ENCODE results near the gene CDC42BPA. TPM values are rescaled to one million over a fixed set of nuclear protein-coding genes. Genes with fewer than 3 reads are reported as not detected.

CDC42BPA gene
- polyA plus RNA-seq, 1 of the 3 experiments (the other 2 are of a cell fraction), result 6.8 TPM

DNA sequence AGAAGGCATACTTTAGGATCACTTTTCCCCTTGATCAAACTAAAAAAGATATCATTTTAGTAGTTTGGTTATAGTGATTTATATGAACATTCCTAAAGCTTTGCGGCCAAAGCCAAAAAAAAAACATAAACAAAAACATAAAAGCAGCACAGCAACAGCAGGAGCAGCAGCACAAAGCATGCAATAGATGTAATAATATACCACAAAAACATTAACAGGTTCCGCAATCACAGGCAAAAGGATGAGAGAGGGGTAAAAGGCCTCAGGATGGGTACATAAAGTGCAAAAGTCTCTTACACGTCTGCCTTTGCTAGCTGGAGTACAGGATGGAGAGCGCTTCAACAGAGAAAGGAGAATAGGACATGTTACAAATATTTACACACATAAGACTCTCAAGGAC is 259.2 kb downstream of the CDC42BPA start:
- DNase-seq, result no peak
- Histone ChIP-seq H3K4me3 (ENCODE audit: low read depth in 2 of 2, low read length in 1 of 2) (no peak overlapping the region), H3K4me1 (ENCODE audit: control insufficient read depth in 1 of 2, insufficient read depth in 2 of 2, low read depth in 1 of 2, low read length in 1 of 2) (no peaks in the 10 kb centered on the region), H3K9me2 (no peaks in the 10 kb centered on the region), H3K27me3 (ENCODE audit: insufficient read depth) (no peaks in the 10 kb centered on the region), H4K20me1 (ENCODE audit: insufficient read depth) (no peaks in the 10 kb centered on the region), H3K79me2 (ENCODE audit: insufficient read depth) (no peaks in the 10 kb centered on the region), H2AFZ (ENCODE audit: low read depth) (no peak overlapping the region), H3K9me3 (no peaks in the 10 kb centered on the region), H3K9ac (no peak overlapping the region), H3K36me3 (replicated peaks in 1 of 2; ENCODE audit: control insufficient read depth in 1 of 2, insufficient read depth in 2 of 2, low read length in 1 of 2) (peaks cover 15 to 25% of the 10 kb centered on the region in 2 experiments), H3K27ac (ENCODE audit: low read depth in 2 of 2, low read length in 1 of 2) (no peak overlapping the region; a peak in 1 of 4 replicates), H3K4me2 (no peak overlapping the region), H3F3A (replicated peaks; ENCODE audit: insufficient read depth) (peaks cover 4% of the 10 kb centered on the region)
- ChIA-PET POLR2A (no interaction called here), CTCF (interaction anchor here (0.9 kb wide), 1 partner anchor 33 kb away, joined by 4 read pairs; no protein-coding TSS in a partner anchor)
- TF ChIP-seq POLR2AphosphoS5 (IDR thresholded peaks at IDR 0.05; ENCODE audit: low read depth, low read length) (no peak), FOSL2 (IDR thresholded peaks at IDR 0.05; ENCODE audit: borderline replicate concordance, low read depth) (no peak), MXI1 (IDR thresholded peaks at IDR 0.05; ENCODE audit: low read depth, low read length) (no peak), EP300 (IDR thresholded peaks at IDR 0.05; ENCODE audit: borderline replicate concordance in 1 of 2, low read depth in 1 of 2, low read length in 1 of 2) (no peak)
- TF ChIP-seq, protein P1, sequence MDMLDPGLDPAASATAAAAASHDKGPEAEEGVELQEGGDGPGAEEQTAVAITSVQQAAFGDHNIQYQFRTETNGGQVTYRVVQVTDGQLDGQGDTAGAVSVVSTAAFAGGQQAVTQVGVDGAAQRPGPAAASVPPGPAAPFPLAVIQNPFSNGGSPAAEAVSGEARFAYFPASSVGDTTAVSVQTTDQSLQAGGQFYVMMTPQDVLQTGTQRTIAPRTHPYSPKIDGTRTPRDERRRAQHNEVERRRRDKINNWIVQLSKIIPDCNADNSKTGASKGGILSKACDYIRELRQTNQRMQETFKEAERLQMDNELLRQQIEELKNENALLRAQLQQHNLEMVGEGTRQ (IDR thresholded peaks at IDR 0.05; ENCODE audit: borderline replicate concordance, low read depth, low read length), result no peak
- 94% methylated on average over 4 of the region's 4 CpGs for whole genome bisulfite sequencing (ENCODE audit: low lambda C conversion rate)

DNA sequence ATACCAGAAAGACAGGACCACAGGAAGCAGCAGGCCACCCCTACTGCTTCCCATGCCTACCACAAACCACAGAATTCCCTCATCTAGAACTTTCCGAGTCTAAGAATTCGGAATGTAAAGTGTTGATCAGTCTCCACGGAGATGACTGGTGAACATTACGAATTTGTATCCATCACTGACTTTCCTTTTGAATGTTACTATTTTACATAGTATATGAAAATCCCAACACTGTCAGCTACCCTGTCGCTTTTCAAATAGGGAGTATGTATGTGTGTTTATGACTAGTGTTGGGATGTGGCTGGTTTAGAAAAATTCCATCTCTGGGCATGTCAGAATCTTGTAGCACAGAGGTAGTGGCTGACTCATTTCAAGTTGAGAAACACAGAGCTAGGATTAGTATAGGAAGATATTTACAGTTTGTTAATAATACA is 260.0 kb downstream of the CDC42BPA start:
- CTCF ChIA-PET, result interaction anchor here (0.6 to 0.9 kb wide), 2 partner anchors 34 to 592 kb away, joined by 3 to 4 read pairs; no protein-coding TSS in a partner anchor
- no peak for DNase-seq
- no peak overlapping the region for H2AFZ ChIP-seq (ENCODE audit: low read depth)
- POLR2A ChIA-PET, result no interaction called here
- no peak overlapping the region for H3K4me3 ChIP-seq (ENCODE audit: low read depth in 2 of 2, low read length in 1 of 2)
- H3K4me2 ChIP-seq, result no peak overlapping the region
- WGBS (ENCODE audit: low lambda C conversion rate), result 100% methylated on average over 5 of the region's 5 CpGs
- H3K27me3 ChIP-seq (ENCODE audit: insufficient read depth), result no peaks in the 10 kb centered on the region
- no peak overlapping the region for H3K9ac ChIP-seq
- H3K27ac ChIP-seq (ENCODE audit: low read depth in 2 of 2, low read length in 1 of 2), result peak overlapping the region in 1 of 2 experiments; percentile 10; a peak in 1 of 4 replicates
- TF ChIP-seq RCOR1 (IDR thresholded peaks at IDR 0.05; ENCODE audit: low read length), result no peak
- TF ChIP-seq FOSL2 (IDR thresholded peaks at IDR 0.05; ENCODE audit: borderline replicate concordance, low read depth), result 0 out of 2 replicates have a peak, but pooled peaks have one; percentile 9
- no peak for TF ChIP-seq GABPA (IDR thresholded peaks at IDR 0.05; ENCODE audit: low read depth)
- TF ChIP-seq, protein P1 (IDR thresholded peaks at IDR 0.05; ENCODE audit: borderline replicate concordance, low read depth, low read length), result no peak
- H3F3A ChIP-seq (replicated peaks; ENCODE audit: insufficient read depth), result peaks cover 4% of the 10 kb centered on the region
- no peaks in the 10 kb centered on the region for H3K9me2 ChIP-seq
- H4K20me1 ChIP-seq (ENCODE audit: insufficient read depth), result no peaks in the 10 kb centered on the region
- no peaks in the 10 kb centered on the region for H3K4me1 ChIP-seq (ENCODE audit: control insufficient read depth in 1 of 2, insufficient read depth in 2 of 2, low read depth in 1 of 2, low read length in 1 of 2)
- H3K79me2 ChIP-seq (ENCODE audit: insufficient read depth), result no peaks in the 10 kb centered on the region
- no peaks in the 10 kb centered on the region for H3K9me3 ChIP-seq
- H3K36me3 ChIP-seq (replicated peaks in 1 of 2; ENCODE audit: control insufficient read depth in 1 of 2, insufficient read depth in 2 of 2, low read length in 1 of 2), result peaks cover 14 to 20% of the 10 kb centered on the region in 2 experiments

DNA sequence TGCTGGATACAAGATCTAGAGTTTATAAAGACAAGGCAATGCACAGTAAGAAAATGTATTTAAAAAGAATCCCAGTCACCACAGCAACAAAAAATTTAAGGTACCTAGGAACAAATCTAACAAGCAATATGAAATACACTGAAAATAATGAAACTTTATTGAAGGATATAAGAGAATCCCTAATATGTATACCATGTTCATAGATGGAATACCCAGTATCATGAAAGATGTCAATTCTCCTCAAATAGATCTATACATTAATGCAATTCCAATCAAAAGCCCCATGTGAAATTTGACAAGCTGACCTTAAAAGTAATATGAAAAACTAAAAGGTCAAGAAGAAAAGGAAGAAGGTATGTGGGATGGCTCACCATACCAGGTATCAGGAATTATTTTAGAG is 269.0 kb downstream of the CDC42BPA start:
- Histone ChIP-seq H3K4me3 (ENCODE audit: low read depth in 2 of 2, low read length in 1 of 2) (no peak overlapping the region), H3K4me1 (ENCODE audit: control insufficient read depth in 1 of 2, insufficient read depth in 2 of 2, low read depth in 1 of 2, low read length in 1 of 2) (no peaks in the 10 kb centered on the region; a peak in 1 of 4 replicates), H3K27ac (ENCODE audit: low read depth in 2 of 2, low read length in 1 of 2) (no peak overlapping the region), H3K27me3 (ENCODE audit: insufficient read depth) (no peaks in the 10 kb centered on the region), H3K9ac (no peak overlapping the region), H4K20me1 (ENCODE audit: insufficient read depth) (no peaks in the 10 kb centered on the region), H3F3A (replicated peaks; ENCODE audit: insufficient read depth) (no peaks in the 10 kb centered on the region), H3K9me3 (no peaks in the 10 kb centered on the region), H3K36me3 (replicated peaks in 1 of 2; ENCODE audit: control insufficient read depth in 1 of 2, insufficient read depth in 2 of 2, low read length in 1 of 2) (peaks cover 47% of the 10 kb centered on the region in 2 experiments), H3K9me2 (no peaks in the 10 kb centered on the region), H3K4me2 (no peak overlapping the region), H3K79me2 (ENCODE audit: insufficient read depth) (no peaks in the 10 kb centered on the region), H2AFZ (ENCODE audit: low read depth) (no peak overlapping the region)
- ChIA-PET CTCF (no interaction called here), POLR2A (no interaction called here)
- no peak for DNase-seq
- TF ChIP-seq SMC3 (IDR thresholded peaks at IDR 0.05; ENCODE audit: low read depth, low read length) (no peak), TEAD4 (IDR thresholded peaks at IDR 0.05; ENCODE audit: borderline replicate concordance, insufficient read depth) (no peak), ELF1 (IDR thresholded peaks at IDR 0.05) (no peak), POLR2AphosphoS5 (IDR thresholded peaks at IDR 0.05; ENCODE audit: low read depth, low read length) (no peak), MXI1 (IDR thresholded peaks at IDR 0.05; ENCODE audit: low read depth, low read length) (no peak)
- TF ChIP-seq, protein P2, sequence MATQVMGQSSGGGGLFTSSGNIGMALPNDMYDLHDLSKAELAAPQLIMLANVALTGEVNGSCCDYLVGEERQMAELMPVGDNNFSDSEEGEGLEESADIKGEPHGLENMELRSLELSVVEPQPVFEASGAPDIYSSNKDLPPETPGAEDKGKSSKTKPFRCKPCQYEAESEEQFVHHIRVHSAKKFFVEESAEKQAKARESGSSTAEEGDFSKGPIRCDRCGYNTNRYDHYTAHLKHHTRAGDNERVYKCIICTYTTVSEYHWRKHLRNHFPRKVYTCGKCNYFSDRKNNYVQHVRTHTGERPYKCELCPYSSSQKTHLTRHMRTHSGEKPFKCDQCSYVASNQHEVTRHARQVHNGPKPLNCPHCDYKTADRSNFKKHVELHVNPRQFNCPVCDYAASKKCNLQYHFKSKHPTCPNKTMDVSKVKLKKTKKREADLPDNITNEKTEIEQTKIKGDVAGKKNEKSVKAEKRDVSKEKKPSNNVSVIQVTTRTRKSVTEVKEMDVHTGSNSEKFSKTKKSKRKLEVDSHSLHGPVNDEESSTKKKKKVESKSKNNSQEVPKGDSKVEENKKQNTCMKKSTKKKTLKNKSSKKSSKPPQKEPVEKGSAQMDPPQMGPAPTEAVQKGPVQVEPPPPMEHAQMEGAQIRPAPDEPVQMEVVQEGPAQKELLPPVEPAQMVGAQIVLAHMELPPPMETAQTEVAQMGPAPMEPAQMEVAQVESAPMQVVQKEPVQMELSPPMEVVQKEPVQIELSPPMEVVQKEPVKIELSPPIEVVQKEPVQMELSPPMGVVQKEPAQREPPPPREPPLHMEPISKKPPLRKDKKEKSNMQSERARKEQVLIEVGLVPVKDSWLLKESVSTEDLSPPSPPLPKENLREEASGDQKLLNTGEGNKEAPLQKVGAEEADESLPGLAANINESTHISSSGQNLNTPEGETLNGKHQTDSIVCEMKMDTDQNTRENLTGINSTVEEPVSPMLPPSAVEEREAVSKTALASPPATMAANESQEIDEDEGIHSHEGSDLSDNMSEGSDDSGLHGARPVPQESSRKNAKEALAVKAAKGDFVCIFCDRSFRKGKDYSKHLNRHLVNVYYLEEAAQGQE (IDR thresholded peaks at IDR 0.05; ENCODE audit: low read depth, low read length), result no peak
- TF ChIP-seq, protein P3, sequence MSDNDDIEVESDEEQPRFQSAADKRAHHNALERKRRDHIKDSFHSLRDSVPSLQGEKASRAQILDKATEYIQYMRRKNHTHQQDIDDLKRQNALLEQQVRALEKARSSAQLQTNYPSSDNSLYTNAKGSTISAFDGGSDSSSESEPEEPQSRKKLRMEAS (IDR thresholded peaks at IDR 0.05; ENCODE audit: low read depth), result no peak
- TF ChIP-seq, protein P4, sequence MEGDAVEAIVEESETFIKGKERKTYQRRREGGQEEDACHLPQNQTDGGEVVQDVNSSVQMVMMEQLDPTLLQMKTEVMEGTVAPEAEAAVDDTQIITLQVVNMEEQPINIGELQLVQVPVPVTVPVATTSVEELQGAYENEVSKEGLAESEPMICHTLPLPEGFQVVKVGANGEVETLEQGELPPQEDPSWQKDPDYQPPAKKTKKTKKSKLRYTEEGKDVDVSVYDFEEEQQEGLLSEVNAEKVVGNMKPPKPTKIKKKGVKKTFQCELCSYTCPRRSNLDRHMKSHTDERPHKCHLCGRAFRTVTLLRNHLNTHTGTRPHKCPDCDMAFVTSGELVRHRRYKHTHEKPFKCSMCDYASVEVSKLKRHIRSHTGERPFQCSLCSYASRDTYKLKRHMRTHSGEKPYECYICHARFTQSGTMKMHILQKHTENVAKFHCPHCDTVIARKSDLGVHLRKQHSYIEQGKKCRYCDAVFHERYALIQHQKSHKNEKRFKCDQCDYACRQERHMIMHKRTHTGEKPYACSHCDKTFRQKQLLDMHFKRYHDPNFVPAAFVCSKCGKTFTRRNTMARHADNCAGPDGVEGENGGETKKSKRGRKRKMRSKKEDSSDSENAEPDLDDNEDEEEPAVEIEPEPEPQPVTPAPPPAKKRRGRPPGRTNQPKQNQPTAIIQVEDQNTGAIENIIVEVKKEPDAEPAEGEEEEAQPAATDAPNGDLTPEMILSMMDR (IDR thresholded peaks at IDR 0.05), result no peak
